Stimulated activated CD8-positive, alpha-beta memory T cell treated with anti-CD3 and anti-CD28 coated beads, Interleukin-15, amount 100 ng/mL, for 48 hours (primary cell): ENCODE results near the gene AJUBA.
"Not testable (repeated sequence)": the region's sequence is repeated elsewhere in the genome, so short reads cannot be mapped to it uniquely, and the experiment has no call there.

Experiments used
- DNase-seq, 2 donors: peaks; one replicate each; pipeline ENCODE4 v3.0.0-alpha.2; 2020; ENCODE audit warnings: low read depth in 2 of 2

The AJUBA gene

DNA sequence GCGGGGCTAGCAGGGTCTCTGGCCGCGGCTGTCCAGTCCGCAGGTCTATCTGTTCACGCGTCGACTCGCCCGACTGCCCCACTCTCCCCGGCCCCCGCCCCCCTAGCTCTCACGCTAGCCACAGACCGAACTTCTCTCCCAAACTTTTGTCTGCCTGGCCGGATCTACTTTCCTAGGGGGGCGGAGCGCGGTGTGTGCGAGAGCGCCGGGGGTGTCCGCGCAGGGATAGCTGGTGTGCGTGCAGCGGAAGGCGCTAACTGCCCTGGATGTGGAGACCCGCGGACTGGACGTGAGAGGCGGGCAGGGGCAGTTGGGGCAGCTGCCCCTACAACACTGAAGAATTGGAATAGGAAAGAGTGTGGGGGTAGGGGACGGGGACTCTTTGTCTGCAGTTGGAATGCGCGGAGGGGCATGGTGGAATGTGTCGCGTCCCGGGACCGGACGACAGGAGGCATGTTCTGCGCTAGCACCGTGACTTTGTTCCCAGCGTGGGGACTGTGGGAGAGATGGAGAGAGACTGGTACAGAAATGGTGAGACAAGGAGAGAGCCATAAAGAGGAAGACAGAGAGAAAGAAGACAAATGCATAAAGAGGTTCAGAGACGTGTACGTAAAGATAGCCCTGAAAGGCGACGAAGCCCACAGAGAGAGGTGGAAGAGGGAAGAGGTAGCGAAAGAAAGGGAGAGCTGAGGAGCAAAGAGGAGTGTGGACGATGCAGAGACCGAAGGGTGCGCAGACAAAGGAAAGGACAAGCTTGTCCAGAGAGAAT, at the start of gene AJUBA:
TSS of gene AJUBA (minus strand) at position 75 of the 769 bp plus-strand sequence. CDS start 285 bp downstream, outside the sequence.
- peak; percentile 52 to 60 for DNase-seq

DNA sequence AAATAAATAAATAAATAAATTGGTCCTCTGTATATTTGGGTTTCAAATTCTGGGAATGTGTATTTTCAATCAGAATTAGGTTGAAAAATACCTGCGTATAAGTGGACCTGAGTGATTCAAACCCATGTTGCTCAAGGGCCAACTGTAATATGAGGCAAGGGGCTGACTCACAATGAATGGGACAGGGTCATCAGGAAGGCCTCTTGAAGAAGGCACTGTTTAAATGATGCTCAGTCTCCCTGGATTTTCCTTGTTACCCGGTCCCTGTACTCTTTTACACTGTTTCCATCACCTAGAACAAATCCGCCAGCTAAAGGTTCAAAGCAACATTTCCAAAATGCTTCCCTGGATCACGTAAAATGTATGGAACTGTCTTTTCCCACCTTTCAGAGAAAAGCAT, 48.6 kb upstream of the AJUBA start:
- no peak for DNase-seq

DNA sequence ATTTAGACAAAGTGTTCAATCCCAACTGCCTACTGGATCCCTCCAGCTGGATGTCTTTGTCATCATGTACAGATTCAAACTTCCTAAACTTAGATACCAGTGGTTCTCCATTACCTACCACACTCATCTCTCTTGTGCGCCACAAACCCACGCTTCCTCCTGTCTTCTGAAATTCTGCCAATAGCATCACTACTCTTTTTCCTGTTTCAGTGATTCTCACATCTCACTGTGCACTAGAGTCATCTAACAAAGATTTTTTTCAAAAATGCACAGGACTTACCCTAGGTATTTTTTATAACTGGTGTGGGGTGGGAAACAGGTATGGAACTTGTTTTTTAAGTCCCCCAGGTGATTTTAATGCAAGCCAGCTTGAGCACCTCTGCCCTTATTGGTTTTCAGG, 46.4 kb upstream of the AJUBA start:
- no peak for DNase-seq

DNA sequence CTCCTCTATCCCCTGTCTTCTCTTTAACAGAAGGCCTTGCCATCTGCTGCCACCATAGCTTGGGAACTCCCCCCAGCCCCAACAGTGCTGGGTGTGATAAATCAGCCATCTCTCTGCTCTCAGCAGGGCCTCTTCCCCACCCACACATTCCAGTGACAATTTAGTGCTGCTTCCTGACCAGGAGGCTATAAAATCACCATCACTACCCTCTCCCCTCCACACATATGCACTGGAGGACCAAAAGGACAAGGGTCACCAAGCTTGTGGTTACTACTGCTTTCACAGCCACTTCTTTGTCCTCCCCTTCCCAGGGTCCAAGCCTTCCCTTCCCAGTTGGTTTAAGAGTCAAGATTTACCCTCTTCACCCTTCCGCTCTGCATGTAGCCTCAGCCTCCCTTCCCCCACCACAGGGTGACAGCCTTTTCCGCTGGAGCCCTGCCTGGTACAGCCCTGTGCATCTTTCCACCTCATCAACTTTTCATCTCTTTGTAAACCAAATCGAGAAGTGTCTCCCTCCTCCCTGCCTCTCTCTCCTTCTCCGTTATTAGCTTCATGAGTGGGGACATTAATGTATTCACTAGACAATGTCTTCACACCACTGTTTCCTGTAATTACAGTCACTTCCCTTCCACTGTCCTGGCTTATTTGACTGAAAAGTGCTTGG, 42.9 kb upstream of the AJUBA start:
- no peak for DNase-seq

DNA sequence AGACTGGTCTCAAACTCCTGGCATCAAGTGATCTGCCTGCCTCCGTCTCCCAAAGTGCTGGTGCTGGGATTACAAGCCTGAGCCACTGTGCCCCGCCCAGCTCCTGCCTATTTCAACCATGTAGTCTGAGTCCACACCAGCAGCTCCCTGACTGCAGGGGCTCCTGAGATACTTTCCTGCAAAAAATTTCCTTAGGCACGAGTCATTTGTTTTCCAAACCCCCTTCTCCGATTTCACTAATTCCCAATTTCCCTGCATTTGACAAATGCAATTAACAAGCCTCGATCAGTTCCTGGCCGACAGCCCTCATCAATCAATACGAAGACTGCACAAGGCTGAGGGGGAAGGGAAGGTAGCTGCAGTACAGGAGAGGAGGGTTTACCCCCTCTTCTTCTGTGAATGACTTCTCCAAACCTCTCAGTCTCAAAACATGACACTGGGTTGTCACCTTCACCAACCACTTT, 42.3 kb upstream of the AJUBA start:
- no peak for DNase-seq

DNA sequence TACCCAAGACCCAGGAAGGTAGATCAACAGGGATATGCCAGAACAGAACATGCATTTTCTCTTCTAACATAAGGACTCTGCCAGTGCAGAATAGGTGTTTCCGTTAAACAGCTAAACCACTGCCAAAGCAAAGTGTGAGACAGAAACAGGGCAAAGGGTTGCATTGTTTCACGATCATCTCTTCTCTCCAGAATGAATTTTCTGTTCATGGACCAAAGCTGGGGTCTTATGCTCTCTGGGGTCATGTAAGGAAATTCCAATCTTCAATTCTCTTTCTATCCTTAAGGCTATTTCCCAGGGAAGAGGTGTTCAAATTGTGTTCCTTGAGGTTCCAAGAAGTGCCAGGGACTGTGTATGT, 41.4 kb upstream of the AJUBA start:
- DNase-seq, result no peak

DNA sequence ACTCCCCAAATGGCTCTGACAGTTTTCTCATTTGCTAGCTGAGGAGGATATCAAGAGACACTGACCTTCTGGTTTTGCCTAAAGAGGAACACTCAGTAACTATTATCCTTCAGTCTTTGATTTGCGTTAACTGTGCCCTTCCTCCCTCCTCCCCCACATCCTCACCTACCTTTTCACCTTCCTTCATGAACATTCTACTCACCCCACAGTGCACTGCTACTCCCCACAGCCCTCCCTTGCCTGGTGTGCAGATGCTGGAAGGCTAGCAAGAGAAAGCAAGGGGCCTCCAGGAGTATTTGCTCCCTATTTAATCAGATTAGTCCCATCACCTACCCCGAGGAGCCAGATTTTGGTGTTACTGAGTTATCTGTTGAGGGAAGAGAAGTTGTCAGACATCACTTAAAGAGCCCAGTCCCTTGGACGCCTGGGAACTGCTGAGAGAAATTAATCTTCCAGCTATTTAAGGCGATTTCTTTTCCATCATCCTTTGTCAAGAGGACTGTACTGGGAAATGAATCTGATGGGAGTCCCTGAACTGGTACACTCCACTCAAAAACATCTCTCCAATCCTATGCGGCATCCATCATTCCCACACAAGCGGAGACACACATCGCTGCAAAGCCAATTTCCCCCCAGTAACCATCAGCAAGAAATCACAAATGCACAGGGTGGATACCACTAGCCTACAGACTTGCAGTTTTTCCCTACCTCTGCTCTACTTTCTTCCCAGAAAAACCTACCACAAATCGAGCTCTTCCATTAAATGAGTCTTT, 40.9 kb upstream of the AJUBA start:
- DNase-seq, result no peak

DNA sequence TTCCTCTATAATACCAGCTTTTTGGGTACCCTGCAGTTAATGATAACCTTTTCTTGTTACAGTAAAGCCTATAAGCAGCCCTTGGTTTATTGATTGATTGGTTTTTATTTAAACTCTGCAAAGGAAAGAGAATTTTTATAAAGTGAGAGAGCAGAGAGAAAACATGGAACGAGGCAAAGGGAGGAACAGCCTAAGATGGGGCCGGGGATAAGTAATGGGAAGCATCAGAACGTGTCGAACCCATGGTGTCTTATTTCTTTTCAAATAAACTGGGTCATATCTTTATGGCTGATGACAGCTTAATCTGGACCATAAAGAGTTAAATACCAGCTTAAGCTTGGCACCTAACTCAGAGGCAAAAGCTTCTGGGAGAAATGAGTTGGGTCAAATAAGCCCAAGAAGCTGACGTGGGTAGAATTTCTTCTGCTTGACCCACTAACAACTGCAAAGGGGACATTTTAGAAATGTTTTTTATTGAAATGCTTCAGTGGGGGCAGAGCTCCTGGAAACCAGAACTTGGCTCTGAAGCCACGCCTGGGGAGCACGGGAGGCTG, 39.6 kb upstream of the AJUBA start:
- DNase-seq, result no peak

DNA sequence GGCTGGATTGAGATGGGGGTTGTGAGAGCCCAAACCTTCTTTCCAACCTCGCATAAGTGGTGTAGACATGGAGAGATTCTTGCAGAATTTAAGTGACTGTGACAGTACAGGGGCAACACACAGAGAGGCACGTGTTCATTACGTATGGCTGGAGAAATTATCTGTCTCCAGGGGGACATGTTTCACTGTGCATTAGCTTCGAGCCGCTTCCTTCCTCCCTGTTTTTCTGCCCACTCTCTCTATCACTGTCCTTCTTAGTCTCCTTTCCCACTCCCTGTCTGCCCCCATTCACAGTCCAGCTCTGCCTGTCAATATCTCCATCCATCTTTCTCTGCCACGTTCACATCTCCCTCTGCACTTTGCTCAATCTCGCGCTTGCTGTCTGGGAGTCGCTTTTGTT, 39.1 kb upstream of the AJUBA start:
- DNase-seq, result no peak

DNA sequence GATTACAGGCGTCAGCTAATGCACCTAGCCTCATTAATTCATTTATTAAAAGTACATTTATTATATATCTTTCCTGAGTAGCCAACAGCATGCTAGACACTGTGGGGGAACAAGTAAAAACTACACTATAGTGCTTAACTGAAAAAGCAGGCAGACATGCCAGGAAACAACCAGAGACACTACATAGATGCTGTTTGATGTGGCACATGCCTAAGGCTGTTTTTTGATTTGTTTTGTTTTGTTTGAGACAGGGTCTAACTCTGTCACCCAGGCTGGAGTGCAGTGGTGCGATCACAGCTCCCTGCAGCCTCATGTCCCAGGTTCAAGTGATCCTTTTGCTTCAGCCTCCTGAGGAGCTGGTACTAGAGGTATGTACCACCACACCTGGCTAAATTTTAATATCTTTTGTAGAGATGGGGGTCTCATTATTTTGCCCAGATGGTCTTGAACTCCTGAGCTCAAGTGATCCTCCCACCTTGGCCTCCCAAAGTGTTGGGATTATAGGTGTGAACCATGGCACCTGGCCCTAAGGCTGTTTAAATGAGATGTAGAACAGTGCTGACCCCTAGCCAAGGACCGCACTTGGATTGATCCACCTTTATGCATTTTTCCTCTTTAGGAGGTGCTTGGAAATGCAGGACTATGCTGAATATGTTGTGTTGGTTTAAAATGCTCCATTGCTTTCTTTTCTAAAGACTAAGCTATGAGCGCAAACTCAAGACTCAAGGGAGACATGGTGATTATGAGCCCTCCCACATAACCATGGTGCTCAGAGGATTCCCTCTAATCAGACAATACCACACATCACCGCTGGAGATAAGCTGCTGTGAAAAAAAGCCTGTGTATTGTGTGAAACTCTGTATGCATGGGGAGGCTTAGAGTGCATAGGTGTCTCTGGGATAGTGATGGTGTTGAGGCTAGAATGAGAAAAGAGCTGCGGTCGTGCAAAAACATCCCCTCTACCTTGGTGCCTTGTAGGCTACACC, 38.1 kb upstream of the AJUBA start:
- no peak for DNase-seq

DNA sequence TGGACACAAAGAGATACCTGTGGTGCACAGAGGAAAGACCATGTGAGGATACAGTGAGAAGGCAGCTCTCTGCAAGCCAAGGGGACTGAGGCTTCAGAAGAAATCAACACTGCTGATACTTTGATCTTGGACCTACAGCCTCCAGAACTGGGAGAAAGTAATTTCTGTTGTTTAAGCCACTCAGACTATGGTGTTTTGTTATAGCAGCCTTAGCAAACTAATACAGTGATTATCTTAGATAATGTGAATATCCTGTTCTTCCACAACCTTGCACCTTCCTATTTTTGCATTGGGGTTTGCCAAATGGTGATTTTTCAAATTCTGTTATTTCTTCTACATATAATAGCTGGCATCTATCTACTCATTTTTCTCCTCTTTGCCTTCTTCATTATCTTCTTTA, 35.8 kb upstream of the AJUBA start:
- no peak for DNase-seq

DNA sequence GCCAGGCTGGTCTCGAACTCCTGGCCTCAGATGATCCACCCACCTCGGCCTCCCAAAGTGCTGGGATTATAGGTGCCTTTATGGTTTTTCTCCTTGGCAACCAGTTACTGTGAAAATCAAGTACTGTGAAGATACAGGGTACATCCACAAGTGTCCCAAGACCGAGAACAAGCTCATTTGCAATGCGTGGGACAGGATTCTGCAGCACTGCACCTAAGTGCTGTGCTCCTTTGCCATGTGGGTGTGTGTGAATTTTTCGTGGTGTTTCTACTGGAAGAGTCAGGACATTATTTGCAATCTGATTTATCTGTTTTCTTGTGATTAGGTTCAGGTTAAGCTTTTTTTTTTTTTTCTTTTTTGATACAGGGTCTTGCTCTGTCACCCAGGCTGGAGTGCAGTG, 34.7 kb upstream of the AJUBA start:
- DNase-seq, result no peak

DNA sequence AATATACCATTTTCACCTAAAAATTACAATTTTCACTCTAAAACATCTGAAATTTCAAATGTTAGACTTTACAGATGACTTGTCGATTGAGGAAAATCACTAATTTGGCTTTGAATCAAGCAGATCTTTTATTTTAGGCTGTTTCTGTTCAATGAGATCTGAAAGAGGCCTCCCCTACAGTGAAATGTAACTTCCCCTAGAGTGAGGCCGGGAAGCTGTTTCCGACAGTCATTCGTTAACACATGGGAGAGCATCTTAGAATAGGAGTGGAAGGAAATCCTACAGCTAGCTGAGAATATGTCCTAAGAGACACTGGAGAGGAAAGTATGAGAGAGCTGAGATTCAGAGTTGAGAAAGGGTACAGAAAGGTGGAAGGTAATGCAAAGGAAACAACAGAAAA, 33.3 kb upstream of the AJUBA start:
- no peak for DNase-seq

DNA sequence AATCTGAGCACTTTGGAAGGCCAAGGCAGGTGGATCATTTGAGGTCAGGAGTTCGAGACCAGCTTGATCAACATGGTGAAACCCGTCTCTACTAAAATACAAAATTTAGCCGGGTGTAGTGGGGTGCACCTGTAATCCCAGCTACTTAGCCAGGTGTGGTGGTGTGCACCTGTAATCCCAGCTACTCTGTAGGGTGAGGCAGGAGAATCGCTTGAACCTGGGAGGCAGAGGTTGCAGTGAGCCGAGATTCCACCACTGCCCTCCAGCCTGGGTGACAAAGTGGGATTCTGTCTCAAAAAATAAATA, 31.4 kb upstream of the AJUBA start:
- not testable (repeated sequence) for DNase-seq

DNA sequence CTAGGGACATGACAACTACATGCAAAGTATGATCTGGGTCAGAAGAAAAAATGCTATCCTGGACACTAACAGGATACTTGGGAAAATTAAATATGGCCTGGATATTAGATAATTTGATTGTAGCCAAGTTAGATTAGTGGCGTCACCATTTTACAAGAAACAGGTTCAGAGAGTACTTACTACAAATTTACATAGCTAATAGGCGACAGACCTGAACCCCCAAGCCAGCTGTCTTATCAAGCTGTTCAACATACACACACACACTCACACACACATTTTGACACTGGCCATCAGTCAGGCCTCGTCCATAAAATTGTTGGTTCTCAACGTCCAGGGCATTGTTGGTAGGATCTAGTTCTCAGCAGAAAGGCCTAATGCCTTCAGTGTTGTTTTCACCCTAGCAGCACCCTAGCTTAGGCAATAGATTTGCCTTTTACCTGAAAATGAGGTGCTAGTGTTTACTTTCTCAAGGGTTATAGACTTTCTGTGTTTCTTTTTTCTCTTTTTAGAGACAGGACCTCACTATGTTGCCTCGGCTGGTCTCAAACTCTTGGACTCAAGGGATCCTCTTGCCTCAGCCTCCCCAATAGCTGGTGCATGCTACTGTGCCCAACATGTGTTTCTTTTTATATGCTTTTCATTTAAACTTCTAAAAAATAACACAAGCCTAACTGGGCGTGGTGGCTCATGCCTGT, 30.9 kb upstream of the AJUBA start:
- DNase-seq, result no peak

DNA sequence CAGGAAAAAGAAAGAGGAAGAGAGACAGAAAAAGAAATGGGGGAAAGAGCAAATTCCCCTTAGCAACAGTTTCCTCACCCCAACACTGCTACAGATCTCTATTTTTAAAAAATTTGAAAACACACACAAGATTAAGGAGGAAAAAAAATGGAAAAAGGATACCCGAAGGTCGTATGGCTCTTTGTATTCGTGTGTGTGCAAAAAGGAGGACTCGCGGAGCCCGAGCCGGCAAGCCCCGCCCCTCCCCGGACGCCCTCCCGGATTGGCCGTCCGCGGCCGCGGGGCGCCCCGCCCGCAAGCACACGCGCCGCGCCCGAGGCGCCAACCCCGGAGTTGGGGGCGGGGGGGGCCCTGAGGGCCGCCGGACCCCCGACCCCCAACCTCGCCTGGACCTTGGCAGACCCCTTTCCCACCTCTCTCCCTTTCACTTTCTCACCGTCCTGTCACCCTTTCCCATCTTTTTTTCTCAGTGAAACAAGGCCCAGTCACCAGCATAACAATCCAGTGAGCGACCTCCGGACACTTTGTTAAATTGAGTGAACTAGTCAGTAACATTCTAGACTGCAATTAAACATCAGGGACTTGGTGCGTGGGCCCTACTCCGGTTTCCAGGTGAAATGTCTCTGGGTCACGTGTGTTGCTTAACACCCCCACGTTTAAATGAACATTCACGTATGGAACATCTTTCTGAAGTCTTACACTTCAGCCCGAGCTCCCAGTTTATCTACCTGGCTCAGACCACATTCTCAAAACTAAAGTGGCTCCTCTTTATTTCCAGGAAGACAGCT, 27.8 kb upstream of the AJUBA start, which contains the start of gene C14orf93:
TSS of gene C14orf93 (minus strand) at position 205 of the 788 bp plus-strand sequence. CDS start 11,120 bp downstream, outside the sequence.
- peak; percentile 72 to 74 for DNase-seq

DNA sequence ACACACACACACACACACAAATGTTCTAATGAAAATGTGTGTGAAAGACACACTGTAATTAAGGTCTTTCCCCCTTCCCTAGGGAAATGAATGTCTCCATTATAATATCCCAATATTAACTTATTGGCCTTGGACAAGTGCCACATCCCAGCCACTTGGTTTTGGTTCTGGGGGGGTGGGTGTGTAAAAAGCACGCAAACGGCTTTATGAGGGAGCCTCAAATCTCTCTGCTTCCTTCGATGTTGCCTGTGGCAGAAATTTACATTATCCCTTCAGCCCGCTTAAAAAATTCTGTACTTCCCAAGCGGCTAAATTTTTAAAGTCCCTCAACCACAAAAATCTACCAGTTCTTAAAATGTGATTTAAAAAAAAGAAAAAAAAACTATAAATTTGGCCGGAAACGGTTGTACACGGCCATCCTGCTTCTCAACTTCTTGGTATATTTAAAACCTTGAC, 27.2 kb upstream of the AJUBA start:
- DNase-seq, result no peak

DNA sequence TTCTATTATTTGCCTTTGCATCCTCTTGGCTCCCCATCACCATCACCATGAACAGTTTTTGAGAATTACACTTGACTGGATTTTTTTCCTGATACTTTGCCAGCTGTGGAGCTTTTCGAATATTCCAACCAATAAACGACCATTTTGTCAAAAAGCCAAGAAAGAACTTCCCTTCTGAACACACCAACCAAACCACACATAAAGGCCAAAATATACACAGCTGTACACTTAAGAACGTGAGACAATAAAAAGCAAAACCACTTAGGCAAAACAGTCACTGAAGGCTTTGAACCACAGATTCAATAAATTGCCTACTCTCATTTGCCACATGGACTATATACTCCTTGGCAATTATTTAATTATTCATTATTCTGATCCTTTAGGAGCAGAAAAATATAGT, 26.5 kb upstream of the AJUBA start:
- no peak for DNase-seq

DNA sequence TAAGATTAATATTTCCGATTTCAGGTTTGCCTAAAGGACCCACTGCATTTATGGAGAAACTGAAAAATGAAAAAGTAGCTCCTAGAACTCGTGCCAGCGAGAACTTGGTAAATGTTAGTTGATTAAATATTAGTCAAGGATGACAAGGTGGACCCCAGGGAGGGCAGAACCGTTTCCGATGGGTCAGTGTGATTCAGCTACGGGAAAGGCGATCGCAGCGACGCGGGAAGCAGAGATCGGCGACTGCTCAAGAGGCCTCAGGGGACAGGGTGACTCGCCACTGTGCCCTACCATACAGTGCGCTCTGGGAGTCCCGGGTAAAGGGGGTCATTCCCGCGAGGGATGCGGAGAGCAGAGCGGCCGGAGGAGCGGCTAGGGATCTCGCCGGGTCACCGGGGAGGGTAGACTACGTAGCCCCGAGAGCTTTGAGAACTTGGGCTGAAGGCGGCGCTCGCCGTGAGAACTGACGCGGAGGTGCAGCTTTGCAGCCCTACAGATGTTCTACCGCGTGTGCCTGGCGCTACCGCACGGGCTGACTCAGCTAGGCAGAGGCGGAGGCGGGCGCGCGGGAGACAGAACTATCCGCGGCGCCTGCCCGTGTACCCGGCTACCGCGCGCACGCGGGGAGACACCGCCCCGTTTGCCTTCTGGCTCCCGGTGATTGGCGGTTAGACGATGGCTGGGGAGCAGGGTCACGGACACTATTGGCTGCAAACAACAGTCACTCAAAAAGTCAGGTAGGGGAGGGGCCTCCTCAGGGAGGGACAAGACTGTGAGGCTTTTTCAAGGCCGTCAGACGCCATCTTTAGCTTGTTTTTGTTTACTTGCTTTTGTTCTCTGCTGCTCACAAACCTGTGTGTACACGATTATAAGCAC, 24.4 kb upstream of the AJUBA start:
- DNase-seq, result peak; percentile 96 to 97
